HG02798 (cell line): ENCODE data around the gene DYNC1LI2.

Experiments used
- ATAC-seq: cut with Tn5 transposase; IDR thresholded peaks from one replicate; pipeline ENCODE4 v1.9.1; 2021; ENCODE audit warnings: mild to moderate bottlenecking; ENCODE audit not compliant: unreplicated experiment, poor library complexity

DYNC1LI2 gene

GRCh38 chr16:66741169-66741900, 10.1 kb downstream of the DYNC1LI2 start:
- no peak for ATAC-seq

- ATAC-seq = no peak
Observed at GRCh38 chr16:66740533-66740932, 10.9 kb downstream of the DYNC1LI2 start.

GRCh38 chr16:66740010-66740409, 11.4 kb downstream of the DYNC1LI2 start:
- ATAC-seq = no peak

GRCh38 chr16:66735891-66736290, 15.5 kb downstream of the DYNC1LI2 start:
- no peak for ATAC-seq

- no peak for ATAC-seq
Observed at GRCh38 chr16:66731101-66731500, 20.3 kb downstream of the DYNC1LI2 start.

GRCh38 chr16:66728804-66729203, 22.6 kb downstream of the DYNC1LI2 start:
- no peak for ATAC-seq

- peak; percentile 52 for ATAC-seq
Observed at GRCh38 chr16:66728117-66728787, 23.2 kb downstream of the DYNC1LI2 start.

- no peak for ATAC-seq
Observed at GRCh38 chr16:66720766-66721165, 30.6 kb downstream of the DYNC1LI2 start.

GRCh38 chr16:66719246-66719645, 32.2 kb downstream of the DYNC1LI2 start:
- ATAC-seq = no peak

- no peak for ATAC-seq
Observed at GRCh38 chr16:66717776-66718175, 33.6 kb downstream of the DYNC1LI2 start.

- ATAC-seq = no peak
Observed at GRCh38 chr16:66717112-66717675, 34.2 kb downstream of the DYNC1LI2 start.

GRCh38 chr16:66714654-66715307, 36.6 kb downstream of the DYNC1LI2 start:
- ATAC-seq = no peak

GRCh38 chr16:66714062-66714461, 37.3 kb downstream of the DYNC1LI2 start:
- no peak for ATAC-seq

GRCh38 chr16:66713076-66713475, 38.3 kb downstream of the DYNC1LI2 start:
- ATAC-seq = no peak

GRCh38 chr16:66712512-66712911, 38.9 kb downstream of the DYNC1LI2 start:
- ATAC-seq = no peak

- no peak for ATAC-seq
Observed at GRCh38 chr16:66711581-66711980, 39.8 kb downstream of the DYNC1LI2 start.

- ATAC-seq = no peak
Observed at GRCh38 chr16:66706506-66706880, 44.9 kb downstream of the DYNC1LI2 start.

GRCh38 chr16:66705790-66706505, 45.5 kb downstream of the DYNC1LI2 start:
- ATAC-seq = no peak

GRCh38 chr16:66703406-66704215, 47.8 kb downstream of the DYNC1LI2 start:
- no peak for ATAC-seq

GRCh38 chr16:66701516-66701915, 49.9 kb downstream of the DYNC1LI2 start:
- ATAC-seq = no peak
